Measurements from ENCODE around the gene TMEM132C.

GRCh38 chr12:128467882-128468281 lies 200.9 kb downstream of the TMEM132C start:
- no peak for TF ChIP-seq CTCF (IDR thresholded peaks at IDR 0.05; ENCODE audit: insufficient read depth, low read length)
- TF ChIP-seq POLR2AphosphoS5 (IDR thresholded peaks at IDR 0.05; ENCODE audit: low read depth) = no peak

Measured in HL-60 (cell line).